Stimulated activated CD8-positive, alpha-beta memory T cell treated with anti-CD3 and anti-CD28 coated beads, Interleukin-7, amount 100 ng/mL, for 24 hours (primary cell): ENCODE data around the gene GPRC5C.
"Not testable (repeated sequence)": the region's sequence is repeated elsewhere in the genome, so short reads cannot be mapped to it uniquely, and the experiment has no call there.

ENCODE experiments used
- DNase-seq: peaks from one replicate; pipeline ENCODE4 v3.0.0-alpha.2; 2020; ENCODE audit warnings: low read depth

Gene GPRC5C

DNA sequence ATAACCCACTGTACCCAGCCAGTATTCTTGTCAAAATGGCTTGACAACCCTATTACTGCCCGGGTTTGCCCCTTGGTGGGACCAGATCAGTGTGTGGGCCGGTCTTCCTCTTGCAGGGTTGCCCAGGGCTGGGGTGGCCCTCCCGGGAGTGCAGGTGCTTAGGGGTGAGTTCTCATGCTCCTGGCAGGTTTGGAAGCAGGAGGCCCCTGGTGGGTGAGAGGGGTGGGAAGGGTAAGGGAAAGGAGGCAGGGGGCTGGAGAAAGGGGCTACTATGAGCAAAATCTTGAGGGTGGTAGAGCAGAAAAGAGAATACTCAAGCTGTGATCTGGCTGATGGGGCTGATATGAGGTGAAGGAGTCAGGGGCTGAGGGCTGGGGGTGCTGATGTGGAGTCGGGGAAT is 41.0 kb downstream of the GPRC5C start:
- no peak for DNase-seq

DNA sequence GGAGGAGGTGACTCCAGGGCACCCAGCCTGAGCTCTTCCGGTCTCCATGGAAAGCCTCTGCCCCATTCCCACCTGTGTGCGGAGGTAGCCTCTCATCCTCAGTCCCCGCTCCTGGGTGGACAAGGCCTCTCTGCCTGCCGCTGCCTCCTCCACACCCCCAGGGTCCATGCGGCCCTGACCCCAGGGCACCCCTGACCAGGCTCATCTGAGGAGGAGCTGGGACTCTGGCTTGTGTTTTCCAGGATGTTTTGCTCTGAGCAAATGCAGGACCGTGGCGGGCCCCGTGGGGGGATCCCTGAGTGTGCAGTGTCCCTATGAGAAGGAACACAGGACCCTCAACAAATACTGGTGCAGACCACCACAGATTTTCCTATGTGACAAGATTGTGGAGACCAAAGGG is 41.4 kb downstream of the GPRC5C start:
- no peak for DNase-seq

DNA sequence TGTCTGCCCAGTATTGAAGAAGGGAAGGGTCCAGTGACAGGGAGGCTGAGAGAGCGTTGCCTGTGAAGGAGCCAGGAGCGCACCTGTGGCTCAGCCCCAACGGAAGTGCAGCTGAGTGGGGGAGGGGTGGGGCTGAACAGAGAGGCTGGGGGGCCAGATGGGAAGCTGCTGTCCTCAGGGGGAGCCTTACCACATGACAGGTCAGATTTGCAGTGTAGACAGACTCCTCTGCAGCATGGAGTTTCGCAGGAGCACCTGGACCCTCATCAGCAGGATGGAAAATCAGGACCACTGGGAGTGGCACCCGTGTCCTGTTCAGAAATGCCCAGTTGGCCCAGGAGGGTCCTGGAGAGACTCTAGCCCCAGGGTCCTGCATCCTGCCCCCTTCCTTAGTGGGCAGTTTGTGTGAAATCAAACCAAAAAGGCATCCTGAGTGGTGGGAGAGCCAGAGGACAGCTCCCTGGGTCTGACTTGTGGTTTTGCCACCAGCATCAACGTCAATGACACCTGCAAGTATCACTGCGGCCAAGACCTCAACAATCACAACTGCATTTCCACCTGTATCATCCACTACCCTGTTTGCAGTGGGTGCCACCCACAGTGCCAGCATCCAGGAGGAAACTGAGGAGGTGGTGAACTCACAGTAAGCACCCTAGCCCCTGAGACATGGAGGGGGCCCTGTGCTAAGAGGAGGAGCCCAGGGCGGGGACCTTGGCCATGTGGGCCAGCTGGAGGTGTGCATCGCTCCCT is 42.3 kb downstream of the GPRC5C start:
- DNase-seq, result no peak

DNA sequence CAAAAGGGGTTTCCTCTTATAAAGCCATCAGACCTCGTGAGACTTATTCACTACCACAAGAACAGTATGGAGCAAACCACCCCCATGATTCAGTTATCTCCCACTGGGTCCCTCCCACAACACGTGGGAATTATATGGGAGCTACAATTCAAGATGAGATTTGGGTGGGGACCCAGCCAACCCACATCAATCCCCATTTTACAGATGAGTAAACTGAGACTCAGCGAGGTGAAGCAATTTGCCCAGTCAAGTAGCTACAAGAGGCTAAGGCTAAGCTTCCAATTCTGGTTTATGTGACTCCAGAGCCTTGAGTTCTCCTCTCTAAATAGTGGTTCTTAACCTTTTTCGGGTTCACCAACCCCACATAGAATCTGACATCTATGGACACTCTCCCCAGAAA is 43.3 kb downstream of the GPRC5C start:
- DNase-seq, result no peak

DNA sequence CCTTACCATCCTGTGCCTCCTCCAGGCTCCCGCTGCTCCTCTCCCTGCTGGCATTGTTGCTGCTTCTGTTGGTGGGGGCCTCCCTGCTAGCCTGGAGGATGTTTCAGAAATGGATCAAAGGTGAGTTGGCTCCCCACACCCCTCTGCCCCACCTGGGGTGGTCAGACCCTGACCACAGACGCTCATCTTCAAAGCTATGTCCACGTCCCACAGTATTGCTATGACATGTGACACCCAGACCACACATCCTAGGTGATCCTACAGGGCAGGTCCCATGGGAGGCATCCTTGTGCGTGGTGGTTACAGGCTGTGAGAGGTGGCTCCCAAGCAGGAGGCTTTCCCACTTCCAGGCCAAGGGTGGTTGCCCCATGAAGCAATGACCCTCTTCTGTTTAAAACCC is 45.5 kb downstream of the GPRC5C start:
- no peak for DNase-seq

DNA sequence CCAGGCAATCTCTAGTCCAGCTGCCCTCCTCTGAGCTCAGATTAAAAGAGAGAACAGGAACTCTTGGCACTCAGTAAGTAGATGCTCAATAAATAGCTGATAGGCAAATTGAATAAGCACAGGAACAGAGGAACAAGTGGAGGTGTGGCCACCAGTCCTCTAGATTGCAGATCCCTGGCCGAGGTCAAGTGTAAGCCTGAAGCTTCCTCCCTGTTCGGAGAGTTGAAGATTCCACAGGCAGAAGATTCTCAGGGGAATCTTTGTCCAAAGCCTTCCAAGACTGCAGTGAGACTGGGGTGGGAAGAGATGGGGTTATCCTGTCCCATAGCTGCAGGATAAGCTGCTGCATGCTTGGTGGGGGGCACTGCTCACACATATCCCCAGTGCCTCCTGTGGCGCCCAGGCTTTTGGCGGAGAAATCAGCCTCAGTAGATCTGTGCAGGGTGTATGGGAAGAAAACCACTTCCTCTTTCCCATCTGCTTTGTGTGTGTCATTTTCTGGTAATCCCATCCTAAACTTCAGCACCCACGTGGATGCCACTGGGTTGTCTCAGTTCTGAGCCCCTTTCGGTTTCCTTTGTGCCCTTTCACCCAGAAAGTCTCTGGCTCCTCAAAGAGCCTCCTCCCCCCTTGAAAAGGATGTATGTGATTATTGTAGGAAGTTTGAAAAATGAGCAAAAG is 46.7 kb downstream of the GPRC5C start:
- DNase-seq, result no peak

DNA sequence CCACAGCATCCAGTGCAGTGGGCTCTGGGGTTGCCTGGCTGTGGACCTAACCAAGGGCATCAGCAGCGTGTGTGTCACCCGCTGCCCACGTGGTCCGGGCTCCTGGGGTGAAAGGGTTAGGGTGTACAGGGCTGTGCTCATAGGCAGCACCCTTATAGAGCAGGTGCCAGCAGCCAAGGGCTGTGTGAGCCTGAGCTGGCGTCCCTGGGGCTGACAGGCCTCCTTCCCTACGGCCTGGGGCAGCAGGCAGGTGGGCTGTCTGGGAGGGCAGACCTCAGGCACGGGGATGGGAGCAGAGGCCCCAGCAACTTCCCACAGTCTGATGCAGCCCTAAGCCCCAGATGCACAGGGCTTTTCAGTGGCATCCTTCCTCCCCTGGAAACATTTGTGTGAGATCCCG is 48.4 kb downstream of the GPRC5C start:
- DNase-seq, result no peak

DNA sequence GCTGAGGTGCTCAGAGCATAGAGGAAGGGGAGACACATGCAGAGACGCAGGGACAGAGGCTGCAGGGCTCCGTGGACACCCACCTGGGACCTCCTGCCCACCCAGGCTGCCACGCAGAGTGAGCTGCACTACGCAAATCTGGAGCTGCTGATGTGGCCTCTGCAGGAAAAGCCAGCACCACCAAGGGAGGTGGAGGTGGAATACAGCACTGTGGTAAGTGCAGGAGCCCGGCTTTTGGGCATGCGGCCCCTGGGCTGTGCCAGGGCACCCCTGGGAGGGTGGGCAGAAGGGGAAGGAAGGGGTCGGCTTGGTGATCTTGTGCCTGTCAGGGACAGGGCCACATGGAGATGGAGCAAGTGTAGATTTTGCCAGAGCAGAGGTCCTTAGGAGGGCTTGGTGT is 49.7 kb downstream of the GPRC5C start:
- no peak for DNase-seq

DNA sequence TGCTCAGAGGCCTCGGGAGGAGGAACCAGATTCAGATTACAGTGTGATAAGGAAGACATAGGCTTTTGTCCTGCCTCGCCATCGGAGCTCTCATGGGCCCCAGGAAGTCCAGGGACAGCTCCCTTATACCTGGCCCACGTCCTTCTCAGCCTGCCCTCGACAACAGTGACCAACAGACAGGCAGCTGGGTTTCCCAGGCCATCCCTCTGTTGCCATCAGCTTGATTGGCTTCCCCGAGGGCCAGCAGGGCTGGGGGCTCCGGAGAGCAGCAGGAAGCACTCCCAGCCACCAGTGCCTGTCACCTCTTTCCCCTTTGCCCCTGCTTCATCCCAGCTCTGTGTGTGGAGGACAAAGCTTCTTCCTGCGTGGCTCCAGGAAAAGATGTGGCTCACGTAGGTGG is 52.2 kb downstream of the GPRC5C start:
- no peak for DNase-seq

DNA sequence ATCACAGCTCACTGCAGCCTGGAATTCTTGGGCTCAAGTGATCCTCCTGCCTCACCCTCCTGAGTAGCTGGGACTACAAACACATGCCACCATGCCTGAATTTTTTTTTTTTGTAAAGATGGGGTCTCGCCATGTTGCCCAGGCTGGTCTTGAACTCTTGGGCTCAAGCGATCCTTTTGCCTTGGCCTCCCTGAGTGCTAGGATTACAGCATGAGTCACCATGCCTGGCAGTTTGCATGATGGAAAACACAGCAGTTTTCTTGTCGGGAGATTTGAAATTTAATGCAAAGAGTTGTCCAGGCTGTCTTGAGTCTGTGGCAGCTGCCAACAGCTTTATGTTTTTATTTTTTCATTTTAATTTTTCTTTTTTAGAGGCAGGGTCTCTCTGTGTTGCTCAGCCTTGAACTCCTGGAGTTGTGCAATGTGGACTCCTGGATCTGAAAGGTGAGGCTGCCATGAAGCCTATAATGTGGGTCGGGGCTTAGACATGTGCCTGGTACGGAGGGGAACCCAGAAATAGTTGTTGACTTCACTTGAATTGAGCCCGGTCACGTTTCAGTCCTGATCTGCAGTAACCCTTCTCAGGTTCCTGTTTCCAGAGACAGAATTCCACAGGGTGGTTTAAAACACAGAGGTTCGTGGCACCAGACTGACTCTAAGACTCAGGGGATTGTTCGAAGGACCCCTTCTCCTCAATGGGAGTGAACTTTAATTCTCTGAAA is 53.3 kb downstream of the GPRC5C start:
- no peak for DNase-seq

DNA sequence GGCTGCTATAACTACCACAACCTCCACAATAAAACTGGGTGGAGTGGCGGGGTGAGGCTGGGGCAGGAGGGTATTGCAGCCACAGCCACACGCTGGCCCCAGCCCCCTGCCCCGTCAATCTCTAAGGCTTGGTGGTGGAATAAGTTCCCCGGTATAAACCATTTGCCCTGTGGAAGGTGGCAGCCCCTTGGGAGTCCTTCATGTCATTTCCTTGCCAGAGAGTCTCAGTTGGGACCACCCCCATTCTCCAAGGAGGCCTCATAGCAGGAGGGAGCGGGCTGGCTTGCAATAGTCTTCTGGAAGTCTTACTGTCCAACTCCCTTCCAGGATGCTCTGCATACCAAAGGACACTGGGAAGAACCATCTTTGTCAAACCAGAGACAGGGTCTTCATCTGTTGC is 54.0 kb downstream of the GPRC5C start:
- DNase-seq, result no peak

DNA sequence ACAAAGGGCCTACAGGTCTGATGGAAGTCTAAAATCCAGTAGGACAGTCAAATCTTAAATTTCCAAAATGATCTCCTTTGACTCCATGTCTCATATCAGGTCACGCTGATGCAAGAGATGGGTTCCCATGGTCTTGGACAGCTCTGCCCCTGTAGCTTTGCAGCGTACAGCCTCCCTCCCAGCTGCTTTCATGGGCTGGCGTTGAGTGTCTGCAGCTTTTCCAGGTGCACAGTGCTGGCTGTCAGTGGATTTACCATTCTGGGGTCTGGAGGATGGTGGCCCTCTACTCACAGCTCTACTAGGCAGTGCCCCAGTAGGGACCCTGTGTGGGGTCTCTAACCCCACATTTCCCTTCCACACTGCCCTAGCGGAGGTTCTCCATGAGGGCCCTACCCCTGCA is 56.4 kb downstream of the GPRC5C start:
- not testable (repeated sequence) for DNase-seq

DNA sequence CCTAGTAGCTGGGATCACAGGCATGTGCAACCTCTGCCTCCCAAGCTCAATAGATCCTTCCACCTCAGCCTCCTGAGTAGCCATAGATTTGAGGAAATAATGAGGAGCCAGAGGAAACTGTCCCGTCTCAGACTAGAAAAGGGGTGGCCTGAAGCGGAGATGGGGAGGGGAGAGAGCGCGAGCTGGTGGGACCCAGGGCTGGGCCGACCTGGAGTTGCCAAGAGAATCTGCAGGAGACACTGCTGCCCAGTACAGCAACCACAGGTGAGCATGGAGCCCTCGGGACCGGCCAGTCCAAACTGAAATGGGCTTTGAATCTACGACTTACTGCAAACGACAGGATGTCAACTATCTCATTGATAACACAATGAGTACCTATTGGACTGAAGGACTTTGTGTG is 58.8 kb downstream of the GPRC5C start:
- no peak for DNase-seq

DNA sequence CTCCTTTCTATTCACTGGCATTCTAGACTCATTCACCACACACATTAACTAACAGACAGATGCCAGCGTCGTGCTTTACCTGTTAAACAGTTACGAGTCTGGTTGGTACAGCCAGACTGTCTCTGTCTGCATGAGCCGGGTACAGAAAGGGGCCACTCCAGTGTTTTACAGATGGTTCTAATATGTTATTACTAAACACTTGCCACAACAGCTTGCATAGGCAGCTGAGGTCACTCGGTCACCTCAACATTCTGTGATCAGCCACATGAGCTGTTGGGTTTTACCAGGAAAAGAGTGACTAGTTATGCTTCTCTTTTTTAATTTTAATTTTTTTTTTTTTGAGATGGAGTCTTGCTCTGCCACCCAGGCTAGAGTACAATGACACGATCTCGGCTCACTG is 59.7 kb downstream of the GPRC5C start:
- DNase-seq, result no peak

DNA sequence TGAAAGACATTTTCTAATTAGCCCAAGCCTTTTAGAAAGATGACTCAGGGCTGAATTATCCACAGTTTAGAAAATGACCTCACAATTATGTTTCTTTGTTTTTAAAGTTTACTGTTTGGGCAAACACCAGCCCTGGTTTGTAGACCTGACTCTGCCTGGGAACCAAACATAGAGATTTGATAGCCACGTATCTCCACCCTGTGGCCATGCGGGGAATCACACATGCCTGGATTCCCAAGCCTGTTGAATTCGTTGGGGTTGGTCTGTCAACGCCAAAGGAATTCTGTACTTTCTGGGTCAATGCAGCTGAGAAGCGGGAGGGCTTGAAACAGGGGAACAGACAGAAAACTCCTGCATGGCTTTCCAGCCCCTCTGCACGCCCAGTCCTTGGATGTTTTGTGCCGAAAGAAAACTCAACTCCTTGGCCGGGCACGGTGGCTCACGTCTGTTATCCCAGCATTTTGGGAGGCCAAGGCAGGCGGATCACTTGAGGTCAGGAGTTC is 61.5 kb downstream of the GPRC5C start:
- peak; percentile 53 for DNase-seq
